Activated T-cell treated with anti-CD3 and anti-CD28 coated beads, Interleukin-2, amount 50 U/mL, for 4 hours (primary cell): ENCODE data around the gene NHS. TPM values are rescaled to one million over a fixed set of nuclear protein-coding genes. Genes with fewer than 3 reads are reported as not detected.

Experiments used
- ATAC-seq, 2 donors: fragments of 200-7000 bp; cut with Tn5 transposase; one replicate each; pipeline ENCODE4 v1.10.0; 2021
- DNase-seq: peaks from one replicate; pipeline ENCODE4 v3.0.0-alpha.2; 2020
- H3K27me3 Mint-ChIP-seq: one replicate; pipeline ENCODE4 v1.8.0; 2021; ENCODE audit warnings: low read depth, mixed read lengths
- H3K36me3 Mint-ChIP-seq: one replicate; pipeline ENCODE4 v1.8.0; 2022; ENCODE audit warnings: mixed read lengths; ENCODE audit not compliant: insufficient read depth
- H3K4me1 Mint-ChIP-seq: one replicate; pipeline ENCODE4 v1.8.0; 2021; ENCODE audit warnings: low read depth, mixed read lengths
- H3K4me3 Mint-ChIP-seq: one replicate; pipeline ENCODE4 v1.8.0; 2021; ENCODE audit warnings: mild to moderate bottlenecking, moderate library complexity, mixed read lengths
- H3K9me3 Mint-ChIP-seq: one replicate; pipeline ENCODE4 v1.8.0; 2021; ENCODE audit warnings: mixed read lengths
- total RNA-seq, 3 donors: library from RNA; stranded (reverse); gene quantifications; one replicate each; pipeline ENCODE4 v1.2.1, GENCODE V29; 2021

Gene NHS
- total RNA-seq, 3 donors from 2014 or later = 2.3 to 7.7 (median 7.5) TPM

- DNase-seq (no peak), ATAC-seq (peak; percentile 50 to 55)
- H3K4me3 Mint-ChIP-seq = no peak overlapping the region
- H3K27me3 Mint-ChIP-seq = peaks cover 32% of the 10 kb centered on the region
- H3K9me3 Mint-ChIP-seq = peaks cover 4% of the 10 kb centered on the region
- no peaks in the 10 kb centered on the region for H3K36me3 Mint-ChIP-seq
- peaks cover 2% of the 10 kb centered on the region for H3K4me1 Mint-ChIP-seq
Observed at GRCh38 chrX:17377091-17377717, 2.2 kb downstream of the NHS start.

- Mint-ChIP-seq H3K9me3 (peaks cover 5% of the 10 kb centered on the region), H3K4me1 (peaks cover 2% of the 10 kb centered on the region), H3K4me3 (no peak overlapping the region), H3K36me3 (no peaks in the 10 kb centered on the region), H3K27me3 (peaks cover 31% of the 10 kb centered on the region)
- peak; percentile 68 to 78 for ATAC-seq
- no peak for DNase-seq
Observed at GRCh38 chrX:17377795-17378194, 2.8 kb downstream of the NHS start.

GRCh38 chrX:17380221-17380620 is 5.2 kb downstream of the NHS start:
- no peak for ATAC-seq
- Mint-ChIP-seq H3K4me1 (peaks cover 2% of the 10 kb centered on the region), H3K4me3 (no peak overlapping the region), H3K9me3 (peaks cover 5% of the 10 kb centered on the region), H3K36me3 (no peaks in the 10 kb centered on the region), H3K27me3 (peaks cover 24% of the 10 kb centered on the region)
- DNase-seq = no peak

- H3K4me3 Mint-ChIP-seq = no peak overlapping the region
Observed at GRCh38 chrX:17390419-17390850, 15.4 kb downstream of the NHS start.

GRCh38 chrX:17395154-17395553 is 20.2 kb downstream of the NHS start:
- no peak for ATAC-seq
- Mint-ChIP-seq H3K36me3 (no peaks in the 10 kb centered on the region), H3K27me3 (peaks cover 3% of the 10 kb centered on the region), H3K4me1 (no peaks in the 10 kb centered on the region), H3K9me3 (no peaks in the 10 kb centered on the region), H3K4me3 (no peak overlapping the region)
- DNase-seq = no peak

More at GRCh38 chrX:17390419-17390850, 15.4 kb downstream of the NHS start:
- Mint-ChIP-seq H3K4me1 (no peaks in the 10 kb centered on the region), H3K27me3 (no peaks in the 10 kb centered on the region), H3K9me3 (no peaks in the 10 kb centered on the region), H3K36me3 (no peaks in the 10 kb centered on the region)
- ATAC-seq = no peak
- DNase-seq = no peak

GRCh38 chrX:17397074-17397473 is 22.1 kb downstream of the NHS start:
- peaks cover 3% of the 10 kb centered on the region for H3K27me3 Mint-ChIP-seq
- H3K36me3 Mint-ChIP-seq = no peaks in the 10 kb centered on the region
- no peak overlapping the region for H3K4me3 Mint-ChIP-seq
- DNase-seq = no peak
- H3K9me3 Mint-ChIP-seq = no peaks in the 10 kb centered on the region
- H3K4me1 Mint-ChIP-seq = no peaks in the 10 kb centered on the region
- ATAC-seq = no peak

- ATAC-seq (no peak), DNase-seq (no peak)
- Mint-ChIP-seq H3K4me1 (no peaks in the 10 kb centered on the region), H3K4me3 (no peak overlapping the region), H3K36me3 (no peaks in the 10 kb centered on the region), H3K27me3 (no peaks in the 10 kb centered on the region), H3K9me3 (no peaks in the 10 kb centered on the region)
Observed at GRCh38 chrX:17403189-17403691, 28.2 kb downstream of the NHS start.

GRCh38 chrX:17403972-17404371 is 29.0 kb downstream of the NHS start:
- ATAC-seq (no peak), DNase-seq (no peak)
- H3K36me3 Mint-ChIP-seq = no peaks in the 10 kb centered on the region
- no peaks in the 10 kb centered on the region for H3K27me3 Mint-ChIP-seq
- H3K4me3 Mint-ChIP-seq = no peak overlapping the region
- H3K4me1 Mint-ChIP-seq = no peaks in the 10 kb centered on the region
- no peaks in the 10 kb centered on the region for H3K9me3 Mint-ChIP-seq

GRCh38 chrX:17405225-17405969 is 30.4 kb downstream of the NHS start:
- Mint-ChIP-seq H3K27me3 (no peaks in the 10 kb centered on the region), H3K4me1 (no peaks in the 10 kb centered on the region), H3K4me3 (no peak overlapping the region), H3K9me3 (no peaks in the 10 kb centered on the region), H3K36me3 (no peaks in the 10 kb centered on the region)
- DNase-seq (no peak), ATAC-seq (no peak)

- Mint-ChIP-seq H3K27me3 (peaks cover 1% of the 10 kb centered on the region), H3K4me3 (no peak overlapping the region), H3K36me3 (no peaks in the 10 kb centered on the region), H3K9me3 (no peaks in the 10 kb centered on the region), H3K4me1 (peaks cover 4% of the 10 kb centered on the region)
- DNase-seq = no peak
- no peak for ATAC-seq
Observed at GRCh38 chrX:17409566-17410290, 34.7 kb downstream of the NHS start.

GRCh38 chrX:17410651-17411050 is 35.7 kb downstream of the NHS start:
- ATAC-seq (no peak), DNase-seq (no peak)
- peaks cover 4% of the 10 kb centered on the region for H3K4me1 Mint-ChIP-seq
- H3K27me3 Mint-ChIP-seq = peaks cover 2% of the 10 kb centered on the region
- no peaks in the 10 kb centered on the region for H3K36me3 Mint-ChIP-seq
- no peak overlapping the region for H3K4me3 Mint-ChIP-seq
- no peaks in the 10 kb centered on the region for H3K9me3 Mint-ChIP-seq

- Mint-ChIP-seq H3K4me1 (peaks cover 4% of the 10 kb centered on the region), H3K9me3 (no peaks in the 10 kb centered on the region), H3K27me3 (peaks cover 4% of the 10 kb centered on the region), H3K36me3 (no peaks in the 10 kb centered on the region), H3K4me3 (no peak overlapping the region)
- ATAC-seq (no peak), DNase-seq (no peak)
Observed at GRCh38 chrX:17411205-17411604, 36.2 kb downstream of the NHS start.

- H3K4me1 Mint-ChIP-seq = peaks cover 4% of the 10 kb centered on the region
- no peak overlapping the region for H3K4me3 Mint-ChIP-seq
- ATAC-seq (peak in 1 of 2 donors; percentile 41), DNase-seq (no peak)
- no peaks in the 10 kb centered on the region for H3K36me3 Mint-ChIP-seq
- peaks cover 4% of the 10 kb centered on the region for H3K27me3 Mint-ChIP-seq
- no peaks in the 10 kb centered on the region for H3K9me3 Mint-ChIP-seq
Observed at GRCh38 chrX:17412692-17413091, 37.7 kb downstream of the NHS start.

GRCh38 chrX:17413228-17413627 is 38.2 kb downstream of the NHS start:
- H3K4me1 Mint-ChIP-seq = peaks cover 4% of the 10 kb centered on the region
- H3K4me3 Mint-ChIP-seq = no peak overlapping the region
- H3K9me3 Mint-ChIP-seq = no peaks in the 10 kb centered on the region
- H3K36me3 Mint-ChIP-seq = no peaks in the 10 kb centered on the region
- DNase-seq = no peak
- peaks cover 4% of the 10 kb centered on the region for H3K27me3 Mint-ChIP-seq
- ATAC-seq = peak in 1 of 2 donors; percentile 10
